Measurements from ENCODE around the gene PLCB1.
A peak's percentile ranks its signal among the peaks of the same experiment; 100 is the strongest.
"Not testable (repeated sequence)": the region's sequence is repeated elsewhere in the genome, so short reads cannot be mapped to it uniquely, and the experiment has no call there.

The PLCB1 gene

DNA sequence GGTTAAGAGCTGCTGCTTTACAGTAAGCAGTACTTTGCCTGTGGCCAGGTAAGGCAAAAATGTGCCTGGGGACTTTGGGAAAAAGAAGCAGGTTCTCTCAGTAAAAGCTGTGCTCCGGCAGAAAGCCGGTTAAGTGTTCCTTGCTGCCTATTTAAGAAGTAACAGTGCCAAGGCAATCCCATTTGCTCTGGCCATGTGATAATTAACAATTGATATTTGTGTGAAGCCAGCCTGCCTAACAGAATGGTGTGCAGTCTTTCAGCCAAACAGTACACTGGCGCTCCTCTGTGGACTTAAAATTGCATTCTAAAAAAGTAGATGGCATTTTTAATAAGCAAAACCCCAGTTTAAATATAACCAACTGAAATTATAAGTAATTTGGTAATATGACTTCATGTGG, 430.3 kb downstream of the PLCB1 start:
- DNase-seq, result no peak

DNA sequence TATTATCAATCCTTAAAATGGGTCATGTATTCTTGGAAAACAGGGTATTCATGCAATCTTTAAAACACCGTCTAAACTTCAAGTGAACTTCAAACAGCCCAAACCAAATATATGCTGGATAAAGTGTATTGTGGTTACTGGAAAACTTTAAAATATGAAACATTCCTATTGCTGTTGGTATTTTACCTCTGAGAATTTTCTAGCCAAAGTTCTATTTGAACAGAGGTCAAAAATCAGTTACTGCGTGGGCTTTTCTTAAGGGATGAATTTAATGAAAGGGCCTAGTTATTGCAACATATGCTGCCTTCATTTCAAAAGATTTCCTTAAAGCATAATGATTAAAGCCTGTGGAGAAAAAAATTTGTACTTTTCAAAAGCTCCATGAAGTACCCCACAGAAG, 436.0 kb downstream of the PLCB1 start:
- peak; percentile 35 for DNase-seq

DNA sequence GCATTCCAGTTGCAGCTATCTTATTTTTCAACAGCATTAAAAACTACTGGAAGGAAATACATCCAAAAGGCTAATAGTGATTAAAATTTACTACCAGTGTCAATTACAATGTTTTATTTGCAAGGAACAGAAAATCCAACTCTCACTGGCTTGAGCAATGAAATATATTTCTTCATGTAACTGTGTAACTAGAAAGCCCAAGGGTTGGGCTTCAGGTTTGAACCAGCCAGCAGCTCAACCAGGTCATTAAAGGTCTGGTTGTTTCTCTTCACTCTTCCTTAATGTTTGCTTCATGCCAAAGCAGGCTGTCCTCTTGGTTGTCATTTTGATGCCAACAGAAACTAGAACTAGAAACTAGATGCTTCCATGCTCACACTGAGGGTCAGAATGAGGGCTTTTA, 437.7 kb downstream of the PLCB1 start:
- no peak for DNase-seq

DNA sequence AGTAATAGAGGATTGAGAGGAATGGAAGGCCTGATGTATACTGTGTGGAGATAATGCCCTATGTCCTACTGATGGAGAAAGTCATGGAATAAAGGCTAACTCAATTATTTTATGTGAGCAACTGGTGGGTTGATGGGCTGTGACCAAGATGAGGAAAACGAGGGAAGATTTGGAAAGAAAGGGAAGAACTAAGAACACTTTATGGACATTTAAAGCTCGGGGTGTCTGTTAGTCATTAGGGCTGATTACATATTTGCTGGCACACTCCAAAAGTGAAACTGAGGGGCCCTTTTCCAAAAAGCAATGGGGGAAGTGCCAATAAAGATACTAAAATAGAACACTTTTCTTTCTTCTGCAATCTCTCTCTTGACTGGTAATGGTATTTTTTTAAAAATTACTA, 439.5 kb downstream of the PLCB1 start:
- no peak for DNase-seq

DNA sequence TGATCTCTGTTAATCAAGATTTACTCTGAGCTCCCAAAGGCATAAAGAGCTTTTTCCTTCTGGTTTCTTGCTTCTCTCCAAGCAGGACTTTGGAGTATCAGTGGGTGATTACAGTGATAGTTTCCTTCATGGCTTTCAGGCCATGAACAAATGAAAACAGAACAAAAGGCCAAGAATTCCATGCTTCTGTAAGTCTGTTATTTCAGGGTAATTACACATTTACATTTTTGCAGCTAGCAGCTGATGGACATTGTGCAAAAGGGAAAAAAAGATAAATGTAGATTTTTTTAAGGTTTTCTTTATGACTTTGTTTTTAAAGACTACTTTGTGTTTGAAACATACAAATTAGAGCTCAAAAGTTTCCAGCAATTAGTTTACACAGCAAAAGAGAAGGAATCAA, 441.6 kb downstream of the PLCB1 start:
- no peak for DNase-seq

DNA sequence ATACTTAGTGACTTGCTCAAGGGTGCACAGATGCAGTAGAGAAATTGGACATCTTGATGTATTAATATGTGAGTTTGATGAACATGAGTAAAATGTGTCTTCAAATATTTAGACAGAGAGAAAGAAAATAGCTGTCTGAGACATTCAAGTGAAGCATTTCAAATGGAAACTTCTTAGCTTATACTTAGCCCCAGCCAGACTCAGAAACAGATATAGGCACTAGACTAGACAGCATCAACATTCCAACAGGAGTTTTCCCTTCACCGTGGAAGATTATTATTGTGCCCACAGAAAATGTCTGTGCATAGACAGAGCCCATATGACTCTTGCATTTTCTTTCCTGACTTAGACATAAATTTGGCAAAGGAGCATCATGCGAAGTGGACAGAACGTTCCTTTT, 443.0 kb downstream of the PLCB1 start:
- no peak for DNase-seq

DNA sequence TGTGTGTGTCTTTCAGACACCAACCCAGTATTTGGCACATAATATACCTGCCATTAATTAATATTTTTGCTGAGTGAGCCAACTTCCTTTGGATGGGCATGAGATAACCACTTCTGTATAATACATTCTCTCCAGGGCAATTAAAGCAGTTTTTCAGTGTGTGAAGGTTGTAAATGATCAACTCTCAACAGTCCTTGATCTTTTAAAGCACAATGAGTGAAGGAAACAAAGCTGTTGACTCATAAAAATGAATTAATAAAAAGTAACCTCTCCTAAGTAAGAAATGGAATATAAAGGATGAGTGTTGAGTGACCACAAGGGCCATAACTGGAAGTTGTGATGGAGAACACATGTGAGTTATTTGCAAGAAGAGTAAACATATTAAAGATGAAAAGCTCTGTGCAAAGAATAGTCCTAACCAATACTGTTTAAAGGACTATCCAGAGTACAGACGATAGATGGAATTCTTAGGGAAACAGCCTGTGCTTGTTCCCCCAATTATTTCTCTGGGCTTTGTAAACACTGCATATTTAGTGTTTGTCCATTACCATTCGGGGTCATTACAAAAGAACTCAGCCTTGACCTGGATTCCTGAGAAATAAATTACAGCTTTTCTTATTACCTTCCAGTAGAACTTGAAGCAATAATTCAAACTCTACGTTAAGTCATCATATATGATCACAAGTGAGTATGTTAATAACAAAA, 446.2 kb downstream of the PLCB1 start:
- peak; percentile 9 for DNase-seq

DNA sequence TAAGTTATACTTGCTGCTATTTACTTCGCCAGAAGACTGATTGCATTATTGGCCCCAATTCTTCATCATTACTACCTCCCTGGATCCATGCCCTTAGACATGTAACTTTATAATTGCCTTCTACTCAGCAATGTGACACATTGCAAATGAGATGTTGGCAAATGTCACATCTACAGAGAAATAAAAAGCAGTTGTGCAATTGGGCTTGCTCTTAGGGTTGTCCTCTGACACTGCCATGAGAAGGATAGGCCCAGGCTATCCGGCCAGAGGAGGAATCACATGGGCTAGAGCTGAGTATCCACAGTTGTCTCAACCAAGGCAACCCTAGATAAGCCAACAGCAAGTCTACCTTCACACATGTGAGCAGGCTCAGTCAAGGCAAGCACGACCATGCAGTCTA, 447.0 kb downstream of the PLCB1 start:
- DNase-seq, result no peak

DNA sequence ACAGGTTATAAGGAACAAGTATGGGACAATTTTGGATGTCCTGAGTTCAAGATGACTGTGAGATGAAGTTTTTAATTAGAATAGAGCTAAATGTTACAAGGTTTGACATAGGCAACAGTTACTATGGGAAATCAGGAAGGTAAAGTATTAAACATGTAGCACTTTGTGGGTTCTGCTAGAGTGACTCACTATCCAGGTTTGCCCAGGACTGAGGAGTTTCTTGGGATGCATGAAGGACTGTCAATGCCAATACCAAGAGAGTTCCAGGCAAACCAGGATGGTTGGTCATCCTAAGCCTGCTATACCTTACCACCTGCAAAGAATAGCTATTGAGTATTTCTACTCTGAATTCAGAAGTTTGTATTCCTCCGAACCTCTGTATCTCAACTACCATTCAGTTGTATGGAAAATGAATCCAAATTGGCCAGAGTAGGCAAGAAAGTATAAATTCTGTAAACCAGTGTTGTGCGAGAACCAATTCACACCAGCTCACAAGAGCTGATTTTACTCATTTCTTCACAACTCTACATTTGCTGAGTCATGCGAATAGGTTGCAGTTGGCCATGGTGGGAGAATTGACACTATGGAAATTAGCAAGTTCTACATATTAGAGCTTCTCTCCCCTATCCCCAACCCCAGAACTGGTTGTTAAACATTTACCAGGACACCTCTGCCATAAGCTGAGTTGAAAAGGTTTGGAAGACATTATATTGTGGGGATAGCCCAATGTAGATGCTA, 449.5 kb downstream of the PLCB1 start:
- no peak for DNase-seq

DNA sequence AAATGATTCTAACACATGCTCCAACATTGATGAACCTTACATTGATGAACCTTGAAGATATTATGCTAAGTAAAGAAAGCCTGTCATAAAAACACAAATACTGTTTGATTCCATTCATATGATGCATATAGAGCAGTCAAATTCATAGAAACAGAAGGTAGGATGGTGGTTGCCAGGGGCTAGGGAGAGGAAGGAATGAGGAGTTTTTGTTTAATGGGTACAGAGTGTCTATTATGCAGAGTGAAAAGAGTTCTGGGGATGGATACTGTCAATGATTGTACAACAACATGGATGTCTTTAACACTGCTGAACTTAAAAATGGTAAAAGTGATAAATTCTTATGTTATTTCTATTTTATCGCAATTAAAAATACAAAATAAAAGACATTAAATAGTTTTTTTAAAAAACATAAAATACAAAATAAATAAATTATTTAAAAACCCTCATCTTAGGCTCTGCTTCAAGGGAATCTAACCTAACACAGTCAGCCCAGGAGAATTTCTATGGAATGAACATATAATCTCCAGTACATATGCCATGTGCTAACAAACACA, 451.0 kb downstream of the PLCB1 start:
- no peak for DNase-seq

DNA sequence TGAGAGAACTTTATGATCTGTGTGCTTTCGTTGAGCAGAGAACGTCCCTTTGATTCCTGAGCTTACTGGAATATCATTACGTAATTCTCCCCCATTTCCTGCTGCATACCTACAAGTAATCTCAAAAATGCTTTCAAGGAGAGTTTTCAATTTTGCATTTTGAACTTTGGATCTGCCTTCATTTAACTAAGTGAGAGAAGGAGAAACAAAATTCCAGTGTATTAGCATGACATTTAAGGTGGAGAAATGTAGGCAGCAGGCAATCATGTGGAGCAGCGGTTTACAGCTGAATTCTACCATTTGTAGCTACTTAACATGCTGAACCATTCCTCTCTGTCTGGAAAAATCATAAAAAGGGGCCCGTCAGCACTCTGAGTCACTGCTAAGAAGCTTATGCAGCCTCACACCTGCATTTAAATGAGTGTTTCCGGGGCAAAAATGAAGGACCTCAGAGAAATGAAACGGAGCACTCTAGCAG, 451.5 kb downstream of the PLCB1 start:
- DNase-seq, result peak; percentile 69

DNA sequence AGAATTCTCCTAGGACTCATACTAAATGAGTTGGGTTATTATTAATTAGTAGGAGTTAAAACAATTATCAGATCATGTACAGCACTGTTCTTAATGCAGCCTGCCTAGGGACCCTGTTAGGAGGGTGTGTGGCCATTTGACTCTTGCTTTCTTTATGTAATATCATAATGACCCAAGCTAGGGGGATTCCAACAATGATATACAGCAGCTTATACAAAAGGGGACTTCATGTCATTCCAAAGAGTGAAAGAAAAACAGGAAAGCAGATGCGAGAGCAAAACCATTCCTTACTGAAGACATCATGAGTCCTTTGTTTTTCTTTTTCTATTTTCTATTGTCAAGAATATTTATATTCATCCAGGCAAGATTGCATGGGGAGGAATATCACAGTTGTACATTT, 455.2 kb downstream of the PLCB1 start:
- no peak for DNase-seq

DNA sequence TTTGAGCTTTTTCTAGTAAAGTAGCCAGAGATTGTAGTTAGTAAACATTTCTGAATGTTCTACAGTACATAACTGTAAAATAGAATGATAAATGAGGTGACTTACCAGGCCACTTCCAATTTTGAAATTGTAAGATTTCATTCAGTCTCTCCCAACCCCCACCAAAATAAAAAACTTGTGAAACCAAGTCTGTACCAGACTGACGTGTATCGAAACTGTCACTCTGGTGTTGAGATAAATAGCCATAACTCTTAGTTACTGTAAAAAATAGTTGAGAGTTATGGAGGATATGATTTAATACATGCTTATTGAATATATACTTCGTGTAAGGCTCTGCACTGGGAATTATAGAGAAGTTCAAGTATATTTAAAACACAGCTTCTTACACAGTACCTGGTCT, 455.7 kb downstream of the PLCB1 start:
- no peak for DNase-seq

DNA sequence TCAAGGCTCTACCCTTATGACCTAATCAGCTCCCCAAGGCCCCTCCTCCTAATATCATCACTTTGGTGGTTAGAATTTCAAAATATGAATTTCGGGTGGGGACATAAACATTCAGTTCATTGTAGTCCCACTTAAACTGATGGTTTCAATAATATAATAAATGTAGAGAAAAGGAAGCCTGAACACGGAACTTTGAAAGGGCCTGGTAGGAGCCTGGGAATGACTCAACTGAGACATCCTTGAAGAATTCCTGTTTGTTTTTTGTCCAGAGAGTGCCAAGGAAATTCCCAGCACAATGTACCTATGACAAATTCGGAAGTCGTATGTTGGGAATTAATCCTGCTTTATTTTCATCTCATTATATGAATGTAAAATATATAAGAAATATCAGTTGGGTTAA, 457.9 kb downstream of the PLCB1 start:
- DNase-seq, result peak; percentile 35

DNA sequence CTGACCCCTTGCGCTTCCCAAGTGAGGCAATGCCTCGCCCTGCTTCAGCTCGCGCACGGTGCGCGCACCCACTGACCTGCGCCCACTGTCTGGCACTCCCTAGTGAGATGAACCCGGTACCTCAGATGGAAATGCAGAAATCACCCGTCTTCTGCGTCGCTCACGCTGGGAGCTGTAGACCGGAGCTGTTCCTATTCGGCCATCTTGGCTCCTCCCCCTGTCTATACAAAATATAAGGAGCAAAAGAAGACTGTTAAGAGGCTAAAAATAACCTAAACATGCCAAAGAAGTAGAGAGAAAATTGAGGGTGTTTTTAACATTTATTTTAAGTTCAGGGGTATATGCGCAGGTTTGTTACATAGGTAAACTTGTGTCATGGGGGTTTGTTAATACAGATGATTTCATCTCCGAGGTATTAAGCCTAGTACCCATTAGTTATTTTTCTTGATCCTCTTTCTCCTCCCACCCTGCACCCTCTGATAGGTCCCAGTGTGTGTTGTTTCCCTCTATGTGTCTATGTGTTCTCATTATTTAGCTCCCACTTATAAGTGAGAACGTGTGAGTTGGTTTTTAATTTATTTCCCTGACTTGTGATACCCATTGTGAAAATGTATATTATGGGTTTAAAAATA, 469.0 kb downstream of the PLCB1 start:
- not testable (repeated sequence) for DNase-seq

DNA sequence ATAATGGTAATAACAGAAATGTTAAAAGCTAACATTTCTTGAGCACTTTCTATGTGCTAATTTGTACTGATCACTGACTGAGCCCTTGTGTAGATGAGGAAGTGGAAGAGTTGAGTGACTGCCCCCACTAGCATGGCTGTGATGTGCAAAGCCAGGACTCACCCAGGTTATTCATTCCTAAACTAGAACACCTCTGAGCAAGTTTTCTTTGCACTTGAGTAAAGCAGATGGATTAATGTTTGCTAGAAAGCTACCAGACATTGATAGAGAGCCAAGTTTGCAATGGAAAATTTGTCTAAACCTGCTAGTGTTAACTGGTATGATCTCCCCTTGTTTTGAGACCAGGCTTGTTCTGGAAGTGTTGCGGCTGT, 469.5 kb downstream of the PLCB1 start:
- no peak for DNase-seq

DNA sequence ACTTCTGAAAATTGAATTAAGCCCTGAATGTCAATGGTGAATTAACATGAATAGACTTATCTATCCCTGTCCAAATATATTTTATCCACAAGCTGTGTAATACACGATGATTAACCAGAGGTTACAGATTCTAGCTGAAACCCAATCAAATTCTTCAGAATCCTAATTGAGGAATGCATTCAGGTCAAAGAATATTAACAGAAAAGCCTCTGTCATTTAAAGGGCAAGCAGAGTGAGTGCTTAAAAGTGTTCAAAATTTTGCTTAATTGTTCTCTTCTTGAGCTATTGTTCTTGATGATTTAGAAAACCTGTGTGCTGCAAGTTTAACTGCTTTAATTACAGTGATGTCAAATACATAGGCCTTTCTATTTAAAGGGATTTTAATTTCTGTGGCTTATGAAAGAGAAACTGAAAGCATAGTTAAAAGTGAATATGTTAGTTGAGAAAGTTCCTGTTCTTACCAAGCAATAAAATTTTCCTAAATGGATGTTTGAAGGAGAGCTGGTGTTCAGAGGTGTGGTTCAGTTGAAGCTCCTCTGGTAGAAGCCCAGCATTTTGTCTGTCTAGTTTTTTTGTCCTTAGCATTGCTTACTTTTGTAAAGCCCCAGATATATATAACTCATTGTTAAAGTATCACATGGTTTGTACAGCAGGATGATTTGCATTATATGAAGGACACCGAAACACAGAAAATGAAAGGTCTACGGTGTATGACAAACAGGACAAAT, 470.5 kb downstream of the PLCB1 start:
- no peak for DNase-seq

DNA sequence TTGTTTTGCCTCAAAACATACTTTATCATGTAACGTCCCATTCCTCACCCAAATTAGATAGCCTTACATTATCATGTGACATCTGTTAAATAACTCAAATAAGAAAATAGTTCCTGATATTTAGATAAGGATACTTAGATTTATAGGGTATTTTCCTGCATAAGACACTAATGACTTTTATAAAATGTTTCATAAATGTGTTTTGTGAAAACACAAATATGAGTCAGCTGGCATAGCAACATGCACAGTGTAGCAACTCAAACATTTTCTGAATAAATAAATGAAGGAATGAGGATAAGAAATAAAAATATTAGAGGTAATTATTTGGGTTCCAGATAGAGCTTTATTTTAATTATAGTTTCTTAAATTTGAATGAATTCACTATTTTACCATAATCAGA, 476.4 kb downstream of the PLCB1 start:
- no peak for DNase-seq

DNA sequence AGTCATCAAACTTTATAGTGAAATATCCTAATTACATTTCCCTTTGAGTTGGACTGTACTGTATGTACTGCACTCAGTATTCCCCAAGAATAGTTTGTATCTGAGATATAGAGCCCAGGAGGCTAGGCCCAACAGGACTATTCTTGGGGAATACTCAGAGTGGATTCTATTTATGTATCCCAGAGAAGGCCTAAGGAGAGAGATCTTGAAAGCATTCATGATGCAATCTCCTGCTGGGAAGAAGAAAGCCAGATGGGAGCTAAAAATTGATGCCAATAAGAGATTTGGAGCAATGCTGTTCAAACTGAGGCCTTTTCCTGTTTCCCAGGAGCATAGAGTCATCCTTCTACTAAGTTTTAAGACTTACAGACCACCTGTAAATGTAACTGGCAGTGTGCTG, 484.7 kb downstream of the PLCB1 start:
- DNase-seq, result peak; percentile 53

DNA sequence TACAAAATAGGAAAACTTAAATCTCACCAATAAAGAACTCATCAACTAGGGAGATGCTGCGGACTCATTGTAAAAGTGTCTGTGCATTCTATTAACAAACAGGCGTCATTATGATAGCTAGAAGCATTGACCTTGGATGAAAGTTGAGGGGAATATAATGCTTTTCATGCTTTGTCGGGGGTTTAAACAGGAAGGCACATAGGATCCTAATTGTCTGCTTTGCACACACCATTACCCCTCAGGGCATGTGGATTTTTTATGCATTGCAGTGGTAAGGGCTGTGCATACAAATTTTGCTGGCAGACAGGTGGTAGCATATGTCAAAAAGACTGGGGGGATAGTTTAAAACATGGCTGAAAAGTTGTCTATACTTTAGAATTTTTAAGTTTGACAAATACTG, 488.9 kb downstream of the PLCB1 start:
- DNase-seq, result no peak

DNA sequence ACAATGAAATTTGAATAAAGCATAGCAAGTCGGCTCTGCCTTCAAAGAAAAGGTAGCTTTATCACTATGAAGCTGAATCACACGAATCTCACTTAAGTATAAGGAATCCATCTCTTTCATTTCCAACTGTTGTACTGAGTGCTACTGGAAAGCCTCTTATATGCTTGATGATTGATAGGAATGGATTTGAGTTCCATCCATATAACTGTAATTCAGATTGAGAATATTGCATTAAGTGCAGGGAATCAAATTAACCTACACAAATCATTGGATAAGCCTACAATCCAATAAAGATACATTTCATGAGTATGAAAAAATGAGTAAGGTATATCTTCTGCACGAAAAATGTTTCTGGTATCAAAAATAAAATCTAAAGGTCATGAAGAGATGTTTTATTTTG, 492.0 kb downstream of the PLCB1 start:
- no peak for DNase-seq

DNA sequence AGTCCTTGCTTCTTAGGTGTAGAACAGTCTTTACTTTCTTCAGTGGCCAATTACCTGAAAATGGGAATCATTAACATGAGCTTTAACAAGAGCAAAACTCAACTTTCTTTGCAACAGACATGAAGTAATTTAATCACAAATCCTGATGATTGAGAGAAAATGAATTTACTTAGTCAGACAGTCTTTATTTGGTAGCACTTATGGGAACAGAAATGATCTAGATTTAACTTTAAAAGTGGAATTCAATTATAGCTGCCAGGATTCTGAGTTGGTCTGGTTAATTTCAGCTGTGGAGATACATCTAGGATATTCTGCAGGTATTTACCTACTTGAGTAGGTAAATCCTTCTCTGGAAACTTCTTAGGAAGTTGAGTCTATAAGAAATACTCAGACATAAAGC, 492.6 kb downstream of the PLCB1 start:
- no peak for DNase-seq

Measured in fibroblast of skin of abdomen (primary cell).